GM23248 (cell line): Measurements from ENCODE around the gene CFAP61. TPM values are rescaled to one million over a fixed set of nuclear protein-coding genes. Genes with fewer than 3 reads are reported as not detected.

ENCODE experiments used
- DNase-seq: peaks from one replicate; pipeline ENCODE4 v3.0.0-alpha.2; 2015
- H2AFZ ChIP-seq: fragments of 200-600 bp; sonication (generic); 2 replicates; pipeline ENCODE4 v1.6.1; 2016; ENCODE audit warnings: antibody characterized with exemption
- H3F3A ChIP-seq: fragments of 200-600 bp; sonication (generic); 2 replicates; pipeline ENCODE4 v1.6.1; 2016; ENCODE audit warnings: mild to moderate bottlenecking, antibody characterized with exemption, mixed run types; ENCODE audit not compliant: insufficient read depth
- H3K27ac ChIP-seq: fragments of 200-600 bp; sonication (generic); 2 replicates; pipeline ENCODE4 v1.5.1; 2016; ENCODE audit warnings: mild to moderate bottlenecking
- H3K27me3 ChIP-seq: fragments of 200-600 bp; sonication (generic); replicated peaks from 2 replicates; pipeline ENCODE4 v1.6.1; 2016; ENCODE audit warnings: mild to moderate bottlenecking; ENCODE audit not compliant: insufficient read depth
- H3K36me3 ChIP-seq: fragments of 200-600 bp; sonication (generic); 2 replicates; pipeline ENCODE4 v1.6.1; 2016; ENCODE audit warnings: low read depth, mild to moderate bottlenecking
- H3K4me1 ChIP-seq: fragments of 200-600 bp; sonication (generic); 2 replicates; pipeline ENCODE4 v1.6.1; 2016; ENCODE audit warnings: mild to moderate bottlenecking; ENCODE audit not compliant: insufficient read depth
- H3K4me2 ChIP-seq: fragments of 200-600 bp; sonication (generic); one replicate; pipeline ENCODE4 v1.6.1; 2016; ENCODE audit warnings: mild to moderate bottlenecking; ENCODE audit not compliant: unreplicated experiment
- H3K4me3 ChIP-seq: fragments of 200-600 bp; sonication (generic); 2 replicates; pipeline ENCODE4 v1.5.1; 2016; ENCODE audit warnings: mild to moderate bottlenecking
- H3K79me2 ChIP-seq: fragments of 200-600 bp; sonication (generic); 2 replicates; pipeline ENCODE4 v1.6.1; 2016; ENCODE audit warnings: mild to moderate bottlenecking; ENCODE audit not compliant: insufficient read depth
- H3K9ac ChIP-seq: fragments of 200-600 bp; sonication (generic); 2 replicates; pipeline ENCODE4 v1.6.1; 2016; ENCODE audit warnings: mild to moderate bottlenecking
- H3K9me2 ChIP-seq: fragments of 200-600 bp; sonication (generic); 2 replicates; pipeline ENCODE4 v1.6.1; 2016; ENCODE audit warnings: mixed run types, mild to moderate bottlenecking, moderate library complexity; ENCODE audit not compliant: insufficient read depth
- H3K9me3 ChIP-seq: fragments of 200-600 bp; sonication (generic); one replicate; pipeline ENCODE4 v1.6.1; 2017; ENCODE audit warnings: low read depth
- H4K20me1 ChIP-seq: fragments of 200-600 bp; sonication (generic); 2 replicates; pipeline ENCODE4 v1.6.0; 2016; ENCODE audit not compliant: insufficient read depth
- EZH2 ChIP-seq: fragments of 200-600 bp; sonication (generic); IDR thresholded peaks from 2 replicates; pipeline ENCODE4 v1.6.1; 2018; ENCODE audit warnings: antibody characterized with exemption, mild to moderate bottlenecking; ENCODE audit not compliant: insufficient read depth, poor library complexity, severe bottlenecking
- EZH2phosphoT487 ChIP-seq: fragments of 200-600 bp; sonication (generic); IDR thresholded peaks from 2 replicates; pipeline ENCODE4 v1.6.1; 2018; ENCODE audit warnings: antibody characterized with exemption, moderate library complexity, mild to moderate bottlenecking, low read depth; ENCODE audit not compliant: insufficient read depth
- WGBS, 2 experiments: methylation state at CpG; one replicate each; pipeline ENCODE4 v1.1.6; 2015 to 2017; ENCODE audit warnings: low lambda C conversion rate in 2 of 2, low coverage in 1 of 2; ENCODE audit errors: missing lambda C conversion rate in 2 of 2; 5-methylcytosine and 5-hydroxymethylcytosine counted together
- in situ Hi-C: fragments of 300-500 bp; cut with MboI; formaldehyde crosslinking; loops from 2 replicates; pipeline ENCODE4 v1.15.0; 2020
- polyA plus RNA-seq: library from polyadenylated mRNA; unstranded; fragments of >200 nt; fragmentation: Nextera tagmentation; extraction: Ambion mirVana; gene quantifications from 2 replicates; pipeline ENCODE4 v1.2.1, GENCODE V29; 2016
- total RNA-seq: library from RNA; depleted of rRNA; stranded (reverse); fragments of >200 nt; shearing (Covaris generic); gene quantifications from 2 replicates; pipeline ENCODE4 v1.2.3, GENCODE V29; 2014

Gene CFAP61
- total and polyA plus RNA-seq, 2 experiments from 2014 or later = not detected

- no peak overlapping the region for H2AFZ ChIP-seq
- no peaks in the 10 kb centered on the region for H3K9me3 ChIP-seq
- H3K27ac ChIP-seq = no peak overlapping the region
- no peak for DNase-seq
- H3K9ac ChIP-seq = no peak overlapping the region
- H3K9me2 ChIP-seq = no peaks in the 10 kb centered on the region
- no peaks in the 10 kb centered on the region for H4K20me1 ChIP-seq
- no peaks in the 10 kb centered on the region for H3F3A ChIP-seq
- no peak overlapping the region for H3K4me3 ChIP-seq
- in situ Hi-C loops = no loop called here
- no peak overlapping the region for H3K4me2 ChIP-seq
- TF ChIP-seq EZH2phosphoT487 (no peak), EZH2 (no peak)
- H3K79me2 ChIP-seq = no peaks in the 10 kb centered on the region
- no peaks in the 10 kb centered on the region for H3K36me3 ChIP-seq
- WGBS, 2 experiments = 27 to 31% methylated on average over 3 of the region's 3 CpGs
- no peaks in the 10 kb centered on the region for H3K4me1 ChIP-seq
- H3K27me3 ChIP-seq = peaks cover 15% of the 10 kb centered on the region; the same call in 1 of the 2 replicates
Observed at GRCh38 chr20:20201124-20201523, 148.8 kb downstream of the CFAP61 start.

- Histone ChIP-seq H3K4me2 (no peak overlapping the region), H3K36me3 (no peaks in the 10 kb centered on the region), H3K9me2 (no peaks in the 10 kb centered on the region), H4K20me1 (no peaks in the 10 kb centered on the region), H3K4me1 (no peaks in the 10 kb centered on the region), H3K79me2 (no peaks in the 10 kb centered on the region), H3K4me3 (no peak overlapping the region), H3K27me3 (peaks cover 15% of the 10 kb centered on the region; the same call in 1 of the 2 replicates), H3K9ac (no peak overlapping the region), H3F3A (no peaks in the 10 kb centered on the region), H3K27ac (no peak overlapping the region), H2AFZ (no peak overlapping the region), H3K9me3 (no peaks in the 10 kb centered on the region)
- WGBS, 2 experiments = 36 to 50% methylated on average over 5 to 7 of the region's 7 CpGs
- in situ Hi-C loops = no loop called here
- no peak for DNase-seq
- TF ChIP-seq EZH2phosphoT487 (no peak), EZH2 (no peak)
Observed at GRCh38 chr20:20201639-20202038, 149.3 kb downstream of the CFAP61 start.

- H3K27ac ChIP-seq = no peak overlapping the region
- in situ Hi-C loops = no loop called here
- H3K9me2 ChIP-seq = no peaks in the 10 kb centered on the region
- no peaks in the 10 kb centered on the region for H3K4me1 ChIP-seq
- H3K4me2 ChIP-seq = no peak overlapping the region
- DNase-seq = no peak
- H3K79me2 ChIP-seq = no peaks in the 10 kb centered on the region
- peaks cover 20% of the 10 kb centered on the region; the same call in 1 of the 2 replicates for H3K27me3 ChIP-seq
- no peaks in the 10 kb centered on the region for H3K36me3 ChIP-seq
- TF ChIP-seq EZH2phosphoT487 (no peak), EZH2 (no peak)
- no peaks in the 10 kb centered on the region for H4K20me1 ChIP-seq
- no peaks in the 10 kb centered on the region for H3K9me3 ChIP-seq
- no peaks in the 10 kb centered on the region for H3F3A ChIP-seq
- WGBS, 2 experiments = 56 to 58% methylated on average over 8 of the region's 8 CpGs
- H3K4me3 ChIP-seq = no peak overlapping the region
- H2AFZ ChIP-seq = no peak overlapping the region
- no peak overlapping the region for H3K9ac ChIP-seq
Observed at GRCh38 chr20:20202768-20203167, 150.4 kb downstream of the CFAP61 start.

- no peaks in the 10 kb centered on the region for H3K36me3 ChIP-seq
- H3K79me2 ChIP-seq = no peaks in the 10 kb centered on the region
- no peak overlapping the region for H3K9ac ChIP-seq
- H3K4me1 ChIP-seq = no peaks in the 10 kb centered on the region
- WGBS, 2 experiments = 39 to 48% methylated on average over 2 of the region's 2 CpGs
- in situ Hi-C loops = no loop called here
- H4K20me1 ChIP-seq = no peaks in the 10 kb centered on the region
- H3K27ac ChIP-seq = no peak overlapping the region
- no peaks in the 10 kb centered on the region for H3F3A ChIP-seq
- no peak overlapping the region for H3K4me2 ChIP-seq
- peaks cover 18% of the 10 kb centered on the region; the same call in 1 of the 2 replicates for H3K27me3 ChIP-seq
- H3K4me3 ChIP-seq = no peak overlapping the region
- no peaks in the 10 kb centered on the region for H3K9me2 ChIP-seq
- H2AFZ ChIP-seq = no peak overlapping the region
- H3K9me3 ChIP-seq = no peaks in the 10 kb centered on the region
- DNase-seq = no peak
- no peak for TF ChIP-seq EZH2
- no peak for TF ChIP-seq EZH2phosphoT487
Observed at GRCh38 chr20:20203784-20204183, 151.5 kb downstream of the CFAP61 start.

GRCh38 chr20:20204256-20204655 lies 151.9 kb downstream of the CFAP61 start:
- Histone ChIP-seq H3K27ac (no peak overlapping the region), H3K4me3 (no peak overlapping the region), H3F3A (no peaks in the 10 kb centered on the region), H4K20me1 (no peaks in the 10 kb centered on the region), H3K9me3 (no peaks in the 10 kb centered on the region), H3K9ac (no peak overlapping the region), H3K27me3 (peaks cover 13% of the 10 kb centered on the region; the same call in 1 of the 2 replicates), H3K36me3 (no peaks in the 10 kb centered on the region), H3K4me2 (no peak overlapping the region), H3K79me2 (no peaks in the 10 kb centered on the region), H3K4me1 (no peaks in the 10 kb centered on the region), H3K9me2 (no peaks in the 10 kb centered on the region), H2AFZ (no peak overlapping the region)
- in situ Hi-C loops = no loop called here
- no peak for DNase-seq
- no peak for TF ChIP-seq EZH2phosphoT487
- WGBS, 2 experiments = 45 to 47% methylated on average over 2 of the region's 2 CpGs
